Putamen (tissue), 1 donor: Measurements from ENCODE around the gene CEP104.

Source experiments
- DNase-seq: peaks from one replicate; pipeline ENCODE4 v3.0.0-alpha.2; 2016; ENCODE audit warnings: low spot score

Gene CEP104

GRCh38 chr1:3868464-3869006 is 11.5 kb upstream of the CEP104 start:
- no peak for DNase-seq

- DNase-seq = no peak
These were observed 8.7 kb upstream of the CEP104 start for GRCh38 chr1:3865606-3866160.

DNA sequence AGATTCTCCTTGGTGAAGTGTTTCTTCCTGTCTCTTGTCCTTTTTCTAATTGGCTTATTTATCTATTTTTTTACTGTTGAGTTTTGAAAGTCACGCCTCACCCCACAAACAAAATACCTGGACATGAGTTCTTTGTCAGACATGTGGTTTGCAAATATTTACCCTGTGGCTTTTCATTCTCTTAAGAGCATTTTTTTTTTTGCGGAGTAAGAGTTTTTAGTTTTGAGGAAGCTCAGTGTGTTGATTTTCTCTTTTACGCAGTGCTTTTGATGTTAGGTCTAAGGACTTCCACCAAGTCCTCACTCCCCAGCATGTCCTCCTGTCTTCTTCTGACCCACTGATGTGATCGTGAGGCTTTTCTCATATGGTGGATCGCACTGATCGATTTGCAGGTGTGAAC is 7.9 kb upstream of the CEP104 start:
- no peak for DNase-seq

- peak; percentile 58 for DNase-seq
These were observed 6.4 kb upstream of the CEP104 start for GRCh38 chr1:3863231-3863935.

- DNase-seq = peak; percentile 68
These were observed 1.4 kb upstream of the CEP104 start for GRCh38 chr1:3858231-3858981.

DNA sequence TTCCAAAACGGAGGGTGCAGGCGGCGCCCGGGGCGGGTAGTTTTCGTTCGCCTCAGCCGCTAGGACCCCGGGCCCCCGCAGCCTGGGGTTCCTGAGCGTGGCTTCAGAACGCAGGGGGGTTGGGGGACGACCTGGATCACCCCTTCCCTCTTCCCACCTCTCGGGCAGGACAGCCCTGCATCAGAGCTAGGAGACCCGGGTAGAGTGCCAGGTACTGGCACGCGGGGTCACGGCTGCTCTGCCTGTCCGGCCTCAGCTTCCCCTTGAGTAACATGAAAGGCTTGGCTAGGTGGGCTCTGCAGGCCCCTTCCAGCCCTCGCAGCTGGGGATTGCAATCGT is 749 bp upstream of the CEP104 start:
- no peak for DNase-seq

- no peak for DNase-seq
These were observed 4.1 kb downstream of the CEP104 start for GRCh38 chr1:3852711-3853485.

GRCh38 chr1:3852091-3852490 is 4.9 kb downstream of the CEP104 start:
- DNase-seq = no peak

DNA sequence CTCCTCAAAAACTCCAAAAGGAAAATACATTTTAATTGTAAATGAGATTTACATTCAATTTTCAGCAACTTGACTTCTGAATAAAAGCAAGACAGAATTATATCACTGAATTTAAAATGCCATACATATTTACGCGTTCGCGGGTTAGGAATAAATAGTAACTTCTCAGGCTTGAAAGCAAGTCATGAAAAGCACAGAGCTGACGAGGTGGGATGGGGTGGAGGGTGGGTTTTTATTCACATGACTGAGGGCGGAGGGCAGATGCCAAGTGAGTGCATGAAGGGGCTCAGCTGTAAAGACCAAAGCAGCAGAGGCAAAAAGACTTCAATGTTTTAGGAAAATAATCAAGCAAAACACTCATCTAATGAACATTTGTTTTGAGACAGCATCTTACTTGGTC is 5.7 kb downstream of the CEP104 start:
- DNase-seq = no peak

DNA sequence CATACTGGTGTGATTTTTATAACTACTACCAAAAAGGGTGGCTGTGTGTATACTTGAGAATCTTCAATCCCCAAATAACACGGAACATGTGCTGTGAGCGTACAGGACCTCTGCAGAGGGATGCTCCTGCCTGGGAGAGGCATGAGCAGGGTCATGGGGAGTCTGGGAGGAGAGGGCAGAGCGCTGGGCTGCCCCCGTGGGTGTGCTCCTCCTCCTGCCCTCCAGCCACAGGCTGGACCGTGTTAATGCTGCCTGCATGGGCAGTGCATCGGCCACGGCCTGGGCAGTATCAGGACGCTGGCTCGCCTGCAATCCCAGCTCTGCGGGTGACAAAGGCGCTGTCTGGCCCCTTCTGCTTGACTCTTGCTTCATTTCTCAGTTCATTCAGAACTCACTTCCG is 6.2 kb downstream of the CEP104 start:
- DNase-seq = no peak

DNA sequence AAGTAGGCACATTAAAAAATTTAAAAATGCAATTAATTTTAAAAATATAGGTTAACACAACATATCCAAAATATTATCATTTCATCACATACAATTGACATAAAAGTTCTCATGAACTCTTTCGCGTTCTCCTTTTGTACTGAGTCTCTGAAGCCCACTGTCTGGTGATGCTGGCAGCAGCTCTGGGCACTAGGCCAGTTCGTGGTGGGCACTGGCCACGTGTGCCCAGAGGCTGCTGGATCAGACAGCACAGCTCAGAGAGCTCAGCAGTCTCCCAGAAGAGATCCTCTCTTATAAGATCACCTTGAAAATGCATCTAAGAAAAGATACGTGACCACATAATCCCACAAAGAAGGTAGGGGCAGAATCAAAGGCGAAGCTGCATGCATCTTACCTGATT is 9.9 kb downstream of the CEP104 start:
- DNase-seq = no peak

DNA sequence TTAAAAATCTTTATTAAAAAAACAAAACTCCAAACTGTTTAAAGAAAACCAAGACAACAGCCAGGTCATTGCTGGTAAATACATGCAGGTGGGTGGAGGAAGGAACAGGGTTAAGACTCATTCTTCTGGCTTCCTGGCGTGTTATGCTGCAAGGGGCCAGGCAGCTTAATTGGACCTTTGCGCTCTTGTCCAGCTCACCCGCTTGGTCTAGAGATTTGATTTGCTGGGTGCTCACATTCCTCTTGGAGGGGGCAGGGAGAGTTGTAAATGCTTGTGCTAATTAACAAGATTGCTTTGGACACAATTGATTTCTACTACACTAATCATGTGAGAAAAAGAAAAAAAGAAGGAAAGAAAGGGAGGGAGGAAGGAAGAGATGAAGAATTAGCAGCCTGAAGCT is 10.5 kb downstream of the CEP104 start:
- no peak for DNase-seq

DNA sequence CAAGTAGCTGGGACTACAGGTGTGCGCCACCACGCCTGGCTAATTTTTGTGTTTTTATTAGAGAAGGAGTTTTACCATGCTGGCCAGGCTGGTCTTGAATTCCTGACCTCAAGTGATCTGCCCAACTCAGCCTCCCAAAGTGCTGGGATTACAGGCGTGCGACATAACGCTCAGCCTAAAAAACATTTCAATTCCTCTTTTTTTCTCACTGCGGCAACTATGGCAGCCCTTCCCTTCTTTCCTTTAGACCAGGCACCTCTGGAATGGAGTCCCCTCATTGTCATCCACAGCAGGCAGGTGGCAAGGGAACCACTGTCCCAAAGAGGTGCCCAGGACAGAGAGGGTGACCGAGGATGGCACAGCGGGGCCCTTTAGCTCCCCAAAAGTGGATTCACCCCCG is 14.1 kb downstream of the CEP104 start:
- DNase-seq = no peak

DNA sequence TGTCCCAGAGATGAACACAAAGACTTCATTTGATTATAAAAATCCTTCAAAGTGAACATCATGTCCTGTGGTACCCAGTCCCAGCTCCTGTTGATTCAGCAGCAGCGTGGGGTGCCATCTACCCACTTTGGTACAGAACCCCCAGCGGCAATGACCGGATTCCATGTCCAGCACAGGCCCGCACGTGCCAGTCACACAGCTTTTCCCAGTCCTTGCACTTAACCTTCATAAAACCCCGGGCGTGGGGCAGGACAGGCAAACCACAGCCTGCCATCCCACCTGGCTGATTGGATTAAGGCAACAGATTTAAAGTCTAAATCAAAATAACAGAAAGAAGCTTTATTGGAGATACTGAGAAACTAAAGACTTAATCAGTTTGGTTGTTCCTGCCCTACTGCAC is 15.5 kb downstream of the CEP104 start:
- DNase-seq = no peak

DNA sequence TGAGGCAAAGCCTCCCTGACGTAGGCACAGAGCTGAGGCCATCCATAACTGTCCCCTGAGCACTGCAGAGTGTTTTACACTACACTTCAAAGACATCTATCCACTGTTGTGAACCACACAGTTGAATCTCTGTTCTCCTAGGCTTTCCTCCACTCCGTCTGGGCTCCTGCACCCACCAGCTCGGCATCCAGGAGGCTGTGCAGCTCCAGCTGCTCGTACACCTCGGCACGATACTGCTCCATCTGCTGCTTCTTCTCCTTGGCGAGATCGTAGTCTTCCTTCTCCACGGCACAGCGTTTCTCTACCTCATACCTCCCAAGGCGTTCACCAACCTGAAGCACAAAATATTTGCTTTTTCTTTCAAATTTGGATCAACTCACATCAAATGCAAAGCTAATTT is 18.2 kb downstream of the CEP104 start:
- no peak for DNase-seq

GRCh38 chr1:3837685-3838084 is 19.3 kb downstream of the CEP104 start:
- no peak for DNase-seq

DNA sequence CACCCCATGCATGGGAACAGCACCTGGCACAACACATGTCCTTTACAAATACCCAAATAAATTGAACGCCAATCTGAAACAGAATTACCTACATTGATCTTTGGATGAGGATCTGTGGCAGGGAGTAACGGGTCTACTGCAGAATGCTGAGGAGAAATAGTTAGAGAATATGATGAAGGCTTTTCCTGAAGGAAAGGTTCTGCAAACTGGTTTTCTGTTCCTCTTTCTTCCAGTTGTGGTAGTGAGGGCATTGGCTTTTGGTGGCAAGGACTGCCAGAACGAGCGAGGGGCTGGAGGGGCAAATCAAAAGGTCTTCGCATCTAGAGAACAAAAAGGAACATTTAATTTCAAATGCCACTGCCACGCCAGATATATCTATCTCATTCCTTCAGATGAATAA is 19.8 kb downstream of the CEP104 start:
- DNase-seq = no peak

GRCh38 chr1:3836421-3836820 is 20.6 kb downstream of the CEP104 start:
- DNase-seq = no peak

GRCh38 chr1:3834701-3835100 is 22.3 kb downstream of the CEP104 start:
- DNase-seq = no peak

DNA sequence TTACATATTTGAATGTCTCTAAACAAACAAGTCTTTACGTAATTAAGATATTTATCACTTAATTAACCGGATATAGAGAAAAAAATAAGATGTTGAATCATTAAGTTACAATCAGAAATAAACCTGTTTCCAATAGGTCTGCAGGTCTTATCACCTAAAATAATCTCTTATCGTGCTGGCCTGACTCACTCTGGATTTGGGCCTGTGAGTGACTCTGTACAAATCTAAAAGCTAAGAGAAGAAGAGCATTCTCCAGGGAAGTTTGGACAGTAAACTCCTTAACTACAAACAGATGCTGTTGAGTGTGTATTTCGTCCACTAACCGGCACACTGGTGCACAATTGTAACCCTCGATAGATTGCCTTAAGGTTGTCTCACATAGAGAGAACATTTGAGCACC is 25.3 kb downstream of the CEP104 start:
- no peak for DNase-seq

DNA sequence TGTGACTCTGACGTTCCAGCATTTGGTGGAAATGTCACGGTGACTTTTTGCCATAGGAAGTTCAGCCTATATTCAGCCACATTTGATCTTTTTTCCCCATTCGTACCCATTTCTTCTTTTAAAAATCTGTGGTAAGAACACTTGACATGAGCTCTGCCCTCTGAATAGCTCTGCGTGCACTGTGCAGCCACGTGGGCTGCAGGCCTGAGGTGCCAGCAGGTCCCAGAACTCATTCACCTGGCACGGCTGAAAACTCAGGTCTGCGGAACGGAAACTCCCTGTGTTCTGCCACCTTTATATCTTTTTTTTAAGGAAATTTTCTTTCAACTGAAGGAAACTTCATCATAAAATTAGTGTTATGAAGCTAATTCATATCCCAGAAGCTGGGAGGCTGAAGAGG is 28.6 kb downstream of the CEP104 start:
- DNase-seq = no peak

- DNase-seq = peak; percentile 57
These were observed 29.2 kb downstream of the CEP104 start for GRCh38 chr1:3827813-3828307.
